Liver (tissue), 9 donors: ENCODE results near the gene SIRT7. TPM values are rescaled to one million over a fixed set of nuclear protein-coding genes. Genes with fewer than 3 reads are reported as not detected.

Experiments
- DNase-seq: peaks from one replicate; pipeline ENCODE4 v3.0.0-alpha.2; 2017; ENCODE audit warnings: low spot score
- H3K27ac ChIP-seq, 2 donors: one replicate each; pipeline ENCODE4 v1.7.0; 2013; ENCODE audit warnings: inconsistent platforms in 2 of 2, low read length in 2 of 2, control low read depth in 1 of 2, low read depth in 1 of 2, mild to moderate bottlenecking in 1 of 2
- H3K27me3 ChIP-seq, 4 donors: one replicate each; pipeline versions ENCODE4 v1.6.1 to v1.7.0; 2013; ENCODE audit warnings: low read length in 3 of 4, inconsistent platforms in 1 of 4, mild to moderate bottlenecking in 1 of 4, moderate library complexity in 1 of 4; ENCODE audit not compliant: control insufficient read depth in 4 of 4, insufficient read depth in 4 of 4
- H3K36me3 ChIP-seq, 4 donors: one replicate each; pipeline versions ENCODE4 v1.6.1 to v1.7.0; 2013; ENCODE audit warnings: low read length in 3 of 4, mild to moderate bottlenecking in 3 of 4, low read depth in 1 of 4, moderate library complexity in 1 of 4; ENCODE audit not compliant: control insufficient read depth in 4 of 4, insufficient read depth in 3 of 4
- H3K4me1 ChIP-seq, 4 donors: one replicate each; pipeline versions ENCODE4 v1.6.1 to v1.7.0; 2013; ENCODE audit warnings: low read length in 3 of 4, mild to moderate bottlenecking in 3 of 4, moderate library complexity in 1 of 4; ENCODE audit not compliant: control insufficient read depth in 4 of 4, insufficient read depth in 4 of 4
- H3K4me3 ChIP-seq, 3 donors: one replicate each; pipeline versions ENCODE4 v1.6.1 to v1.7.0; 2013; ENCODE audit warnings: low read length in 3 of 3, control low read depth in 1 of 3, low read depth in 1 of 3, mild to moderate bottlenecking in 1 of 3
- H3K9ac ChIP-seq, 2 donors: one replicate each; pipeline ENCODE4 v1.7.0; 2013; ENCODE audit warnings: low read length in 2 of 2, mild to moderate bottlenecking in 2 of 2, moderate library complexity in 2 of 2, control low read depth in 1 of 2, low read depth in 1 of 2
- H3K9me3 ChIP-seq, 4 donors: one replicate each; pipeline versions ENCODE4 v1.6.1 to v1.7.0; 2013; ENCODE audit warnings: low read length in 3 of 4; ENCODE audit not compliant: control insufficient read depth in 4 of 4
- ATF3 ChIP-seq: IDR thresholded peaks from 2 replicates; pipeline ENCODE4 v1.6.1; 2016; ENCODE audit warnings: antibody characterized with exemption
- CTCF ChIP-seq: fragments of 150-350 bp; IDR thresholded peaks from 2 replicates; pipeline ENCODE4 v1.5.1; 2017; ENCODE audit warnings: improper control_type of control experiment, low read depth, low read length; ENCODE audit not compliant: missing input control
- EGR1 ChIP-seq, 2 donors: IDR thresholded peaks; 2 replicates each; pipeline ENCODE4 v1.6.1; 2016 to 2018; ENCODE audit warnings: antibody characterized with exemption in 2 of 2, low read depth in 2 of 2
- FOXA1 ChIP-seq: IDR thresholded peaks from 2 replicates; pipeline ENCODE4 v1.6.1; 2016; ENCODE audit warnings: antibody characterized with exemption
- FOXA2 ChIP-seq: IDR thresholded peaks from 2 replicates; pipeline ENCODE4 v1.6.1; 2016; ENCODE audit warnings: antibody characterized with exemption
- HNF4A ChIP-seq, 2 donors: conservative IDR thresholded peaks; 2 replicates each; pipeline ENCODE4 v1.6.1; 2016; ENCODE audit warnings: antibody characterized with exemption in 2 of 2, mild to moderate bottlenecking in 2 of 2
- HNF4G ChIP-seq: IDR thresholded peaks from 2 replicates; pipeline ENCODE4 v1.6.1; 2016; ENCODE audit warnings: antibody characterized with exemption
- JUND ChIP-seq, 2 donors: IDR thresholded peaks; 2 replicates each; pipeline ENCODE4 v1.6.1; 2016; ENCODE audit warnings: antibody characterized with exemption in 2 of 2
- MAX ChIP-seq: IDR thresholded peaks from 2 replicates; pipeline ENCODE4 v1.6.1; 2016; ENCODE audit warnings: antibody characterized with exemption
- NR2F2 ChIP-seq: IDR thresholded peaks from 2 replicates; pipeline ENCODE4 v1.6.1; 2016; ENCODE audit warnings: antibody characterized with exemption
- RAD21 ChIP-seq, 2 donors: IDR thresholded peaks; 2 replicates each; pipeline ENCODE4 v1.6.1; 2016; ENCODE audit warnings: antibody characterized with exemption in 2 of 2, mild to moderate bottlenecking in 2 of 2
- REST ChIP-seq: IDR thresholded peaks from 2 replicates; pipeline ENCODE4 v1.6.1; 2016; ENCODE audit warnings: antibody characterized with exemption, mild to moderate bottlenecking
- RXRA ChIP-seq, 2 donors: IDR thresholded peaks; 2 replicates each; pipeline ENCODE4 v1.6.1; 2017 to 2018; ENCODE audit warnings: antibody characterized with exemption in 2 of 2, mild to moderate bottlenecking in 1 of 2
- SP1 ChIP-seq: IDR thresholded peaks from 2 replicates; pipeline ENCODE4 v1.6.1; 2018; ENCODE audit warnings: antibody characterized with exemption, mild to moderate bottlenecking
- YY1 ChIP-seq: IDR thresholded peaks from 2 replicates; pipeline ENCODE4 v1.6.1; 2016; ENCODE audit warnings: antibody characterized with exemption, mild to moderate bottlenecking
- ZBTB33 ChIP-seq: IDR thresholded peaks from 2 replicates; pipeline ENCODE4 v1.6.1; 2016; ENCODE audit warnings: antibody characterized with exemption
- WGBS: extraction: QIAGEN DNeasy Blood & Tissue Kit; methylation state at CpG from one replicate; pipeline ENCODE4 v1.1.7; 2013; 5-methylcytosine and 5-hydroxymethylcytosine counted together
- polyA plus RNA-seq, 2 donors: library from polyadenylated mRNA; stranded (reverse) in 1 of 2; unstranded in 1 of 2; fragments of 200-250 nt in 1 of 2; fragments of >200 nt in 1 of 2; fragmentation: Nextera tagmentation in 1 of 2; extraction: Ambion mirVana in 1 of 2; gene quantifications; one replicate each; pipeline versions ENCODE4 v1.2.1 to v1.2.3, GENCODE V29; 2013 to 2015
- total RNA-seq, 2 donors: library from RNA; depleted of rRNA; stranded (reverse); fragments of >200 nt; gene quantifications; one replicate each; pipeline ENCODE4 v1.2.3, GENCODE V29; 2014
- donor health status: healthy.
- donor health status: healthy.
- donor health status: healthy.
- donor health status: healthy.
- donor health status: healthy.

Gene SIRT7
- total and polyA plus RNA-seq, 4 donors, result 7.1 to 16.5 (median 11.5) TPM

GRCh38 chr17:81904600-81905423 is 13.2 kb downstream of the SIRT7 start:
- H3K36me3 ChIP-seq, result peaks cover 0 to 36% (median 19%) of the 10 kb centered on the region in 4 donors
- no peak overlapping the region for H3K27ac ChIP-seq
- no peak overlapping the region for H3K4me3 ChIP-seq
- no peak for DNase-seq
- H3K27me3 ChIP-seq, result no peaks in the 10 kb centered on the region
- H3K9me3 ChIP-seq, result no peaks in the 10 kb centered on the region
- H3K4me1 ChIP-seq, result peaks cover 7 to 38% (median 19%) of the 10 kb centered on the region in 4 donors
- TF ChIP-seq EGR1 (IDR thresholded peaks at IDR 0.05; ENCODE audit: low read depth in 2 of 2), result no peak
- no peak for TF ChIP-seq ZBTB33
- TF ChIP-seq FOXA1, result no peak
- 91% methylated on average over 28 of the region's 28 CpGs for whole genome bisulfite sequencing
- H3K9ac ChIP-seq, result no peak overlapping the region

- Histone ChIP-seq H3K4me3 (no peak overlapping the region), H3K27me3 (no peaks in the 10 kb centered on the region), H3K9ac (no peak overlapping the region), H3K9me3 (no peaks in the 10 kb centered on the region), H3K36me3 (peaks cover 0 to 40% (median 19%) of the 10 kb centered on the region in 4 donors), H3K4me1 (peaks cover 2 to 31% (median 15%) of the 10 kb centered on the region in 4 donors), H3K27ac (no peak overlapping the region)
- no peak for TF ChIP-seq YY1
- TF ChIP-seq HNF4G, result no peak
- TF ChIP-seq MAX, result no peak
- no peak for TF ChIP-seq NR2F2
- TF ChIP-seq RAD21 (IDR thresholded peaks at IDR 0.05), result no peak
- TF ChIP-seq HNF4A (conservative IDR thresholded peaks at IDR 0.05), result no peak
- no peak for TF ChIP-seq SP1
- no peak for TF ChIP-seq CTCF
- TF ChIP-seq JUND (IDR thresholded peaks at IDR 0.05), result no peak
- no peak for TF ChIP-seq ZBTB33
- no peak for TF ChIP-seq ATF3
- TF ChIP-seq FOXA2, result no peak
- no peak for TF ChIP-seq EGR1 (IDR thresholded peaks at IDR 0.05; ENCODE audit: low read depth in 2 of 2)
- no peak for TF ChIP-seq RXRA (IDR thresholded peaks at IDR 0.05)
- no peak for TF ChIP-seq REST
- TF ChIP-seq FOXA1, result no peak
- 94% methylated on average over 24 of the region's 24 CpGs for WGBS
- DNase-seq, result no peak
Observed at GRCh38 chr17:81903896-81904599, 13.9 kb downstream of the SIRT7 start.
